Pons (tissue), 1 donor: Measurements from ENCODE around the gene LNX1.
"Not testable (repeated sequence)": the region's sequence is repeated elsewhere in the genome, so short reads cannot be mapped to it uniquely, and the experiment has no call there.

Source experiments
- DNase-seq: peaks from one replicate; pipeline ENCODE4 v3.0.0-alpha.2; 2016; ENCODE audit warnings: low spot score

The LNX1 gene

GRCh38 chr4:53459548-53459947 is 131.7 kb downstream of the LNX1 start:
- no peak for DNase-seq

GRCh38 chr4:53456178-53456577 is 135.1 kb downstream of the LNX1 start:
- no peak for DNase-seq

- no peak for DNase-seq
These were observed 135.5 kb downstream of the LNX1 start for GRCh38 chr4:53455766-53456165.

- no peak for DNase-seq
These were observed 137.9 kb downstream of the LNX1 start for GRCh38 chr4:53453385-53453784.

GRCh38 chr4:53450773-53451172 is 140.5 kb downstream of the LNX1 start:
- no peak for DNase-seq

- no peak for DNase-seq
These were observed 146.3 kb downstream of the LNX1 start for GRCh38 chr4:53444954-53445353.

GRCh38 chr4:53441564-53441963 is 149.7 kb downstream of the LNX1 start:
- no peak for DNase-seq

GRCh38 chr4:53436251-53436650 is 155.0 kb downstream of the LNX1 start:
- DNase-seq: no peak

- no peak for DNase-seq
These were observed 158.5 kb downstream of the LNX1 start for GRCh38 chr4:53432528-53433424.

- no peak for DNase-seq
These were observed 160.2 kb downstream of the LNX1 start for GRCh38 chr4:53431052-53431451.

- DNase-seq: no peak
These were observed 163.9 kb downstream of the LNX1 start for GRCh38 chr4:53427366-53427765.

- DNase-seq: no peak
These were observed 167.0 kb downstream of the LNX1 start for GRCh38 chr4:53424280-53424679.

GRCh38 chr4:53422367-53422766 is 168.9 kb downstream of the LNX1 start:
- DNase-seq: no peak

GRCh38 chr4:53421791-53422190 is 169.5 kb downstream of the LNX1 start:
- DNase-seq: peak; percentile 59

GRCh38 chr4:53419208-53419607 is 172.1 kb downstream of the LNX1 start:
- no peak for DNase-seq

- DNase-seq: not testable (repeated sequence)
These were observed 181.8 kb downstream of the LNX1 start for GRCh38 chr4:53409479-53409878.
